MCF 10A (cell line): ENCODE data around the gene LVRN. TPM values are rescaled to one million over a fixed set of nuclear protein-coding genes. Genes with fewer than 3 reads are reported as not detected.
"Not testable (repeated sequence)": the region's sequence is repeated elsewhere in the genome, so short reads cannot be mapped to it uniquely, and the experiment has no call there.

Source experiments
- Bru-seq: library from RNA; stranded (reverse); fragments of 400-500 nt; gene quantifications from one replicate; lab custom pipeline; 2021; lab: Mats Ljungman, UMichigan
- BruChase-seq, 2 experiments: library from RNA; stranded (reverse); fragments of 400-500 nt; gene quantifications; one replicate each; lab custom pipeline; 2021; lab: Mats Ljungman, UMichigan
- BruUV-seq: library from RNA; stranded (reverse); fragments of 400-500 nt; replicated peaks from 2 replicates; lab custom pipeline; 2021; lab: Mats Ljungman, UMichigan
- CTCF ChIA-PET: fragments of 300-600 bp; sonication (Branson Sonifier 250); formaldehyde crosslinking; extraction: SDS; loops from one replicate; lab custom pipeline; 2021; ENCODE audit warnings: antibody characterized with exemption, inconsistent platforms; lab: Yijun Ruan, JAX
- POLR2A ChIA-PET: fragments of 300-600, 350-650 bp; sonication (Branson Sonifier 250); formaldehyde crosslinking; extraction: SDS; loops from one replicate; lab custom pipeline; 2020; ENCODE audit warnings: antibody characterized with exemption, inconsistent platforms; lab: Yijun Ruan, JAX
- DNase-seq: peaks from one replicate; pipeline ENCODE4 v3.0.0-alpha.2; 2018; ENCODE audit not compliant: unreplicated experiment
- H3K27ac Mint-ChIP-seq: one replicate; pipeline ENCODE4 v1.8.0; 2022; ENCODE audit warnings: mild to moderate bottlenecking, low read depth, mixed read lengths; ENCODE audit not compliant: unreplicated experiment
- H3K27me3 Mint-ChIP-seq: one replicate; pipeline ENCODE4 v1.8.0; 2022; ENCODE audit warnings: mixed read lengths; ENCODE audit not compliant: insufficient read depth, unreplicated experiment
- H3K36me3 Mint-ChIP-seq: one replicate; pipeline ENCODE4 v1.8.0; 2022; ENCODE audit warnings: mild to moderate bottlenecking, moderate library complexity, mixed read lengths; ENCODE audit not compliant: insufficient read depth, unreplicated experiment
- H3K4me1 Mint-ChIP-seq: one replicate; pipeline ENCODE4 v1.8.0; 2022; ENCODE audit warnings: mixed read lengths; ENCODE audit not compliant: insufficient read depth, unreplicated experiment
- H3K4me3 Mint-ChIP-seq: one replicate; pipeline ENCODE4 v1.8.0; 2022; ENCODE audit warnings: mild to moderate bottlenecking, moderate library complexity, mixed read lengths; ENCODE audit not compliant: unreplicated experiment
- H3K9me3 Mint-ChIP-seq: one replicate; pipeline ENCODE4 v1.8.0; 2022; ENCODE audit warnings: mixed read lengths; ENCODE audit not compliant: unreplicated experiment
- intact Hi-C: fragments of 100-400 bp; cut with micrococcal nuclease; formaldehyde crosslinking; loops from 2 replicates; pipeline ENCODE4 v1.14.1; 2022
- long read RNA-seq: library from polyadenylated mRNA; stranded (forward); transcript quantifications from one replicate; pipeline ENCODE4 v2.0.0, GENCODE V29; 2022
- total RNA-seq: library from RNA; stranded (reverse); gene quantifications from 2 replicates; pipeline ENCODE4 v1.2.3, GENCODE V29; 2022
- TF ChIP-seq, protein P1 (sequence below): fragments of 200-600 bp; IDR thresholded peaks from one replicate; pipeline ENCODE4 v1.8.0; 2022; ENCODE audit warnings: antibody characterized with exemption, mild to moderate bottlenecking; ENCODE audit not compliant: unreplicated experiment

LVRN gene
- total RNA-seq (0.71 and 0.77 TPM in 2 replicates), Bru-seq, nascent RNA (percentile 27 among the genes with signal in this experiment), BruChase-seq, experiment 1, labeled RNA remaining after a 6-hour chase (percentile 47 among the genes with signal in this experiment), BruChase-seq, experiment 2, labeled RNA remaining after a 2-hour chase (percentile 59 among the genes with signal in this experiment)
- long read RNA-seq: 0 reads

- Mint-ChIP-seq H3K27ac (no peak within 1 kb of the TSS), H3K27me3 (no peaks in the 10 kb centered on the region), H3K4me3 (no peak within 1 kb of the TSS), H3K4me1 (no peaks in the 10 kb centered on the region), H3K36me3 (no peaks in the 10 kb centered on the region), H3K9me3 (no peaks in the 10 kb centered on the region)
- intact Hi-C loops: no loop called here
- no TSS peak for BruUV-seq
- DNase-seq: no peak
- TF ChIP-seq, protein P1, sequence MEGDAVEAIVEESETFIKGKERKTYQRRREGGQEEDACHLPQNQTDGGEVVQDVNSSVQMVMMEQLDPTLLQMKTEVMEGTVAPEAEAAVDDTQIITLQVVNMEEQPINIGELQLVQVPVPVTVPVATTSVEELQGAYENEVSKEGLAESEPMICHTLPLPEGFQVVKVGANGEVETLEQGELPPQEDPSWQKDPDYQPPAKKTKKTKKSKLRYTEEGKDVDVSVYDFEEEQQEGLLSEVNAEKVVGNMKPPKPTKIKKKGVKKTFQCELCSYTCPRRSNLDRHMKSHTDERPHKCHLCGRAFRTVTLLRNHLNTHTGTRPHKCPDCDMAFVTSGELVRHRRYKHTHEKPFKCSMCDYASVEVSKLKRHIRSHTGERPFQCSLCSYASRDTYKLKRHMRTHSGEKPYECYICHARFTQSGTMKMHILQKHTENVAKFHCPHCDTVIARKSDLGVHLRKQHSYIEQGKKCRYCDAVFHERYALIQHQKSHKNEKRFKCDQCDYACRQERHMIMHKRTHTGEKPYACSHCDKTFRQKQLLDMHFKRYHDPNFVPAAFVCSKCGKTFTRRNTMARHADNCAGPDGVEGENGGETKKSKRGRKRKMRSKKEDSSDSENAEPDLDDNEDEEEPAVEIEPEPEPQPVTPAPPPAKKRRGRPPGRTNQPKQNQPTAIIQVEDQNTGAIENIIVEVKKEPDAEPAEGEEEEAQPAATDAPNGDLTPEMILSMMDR: no peak
- POLR2A ChIA-PET: no interaction called here
- CTCF ChIA-PET: no interaction called here
Measured at GRCh38 chr5:115962239-115962564, at the start of gene LVRN. Gene LVRN, plus strand, starts transcription at chr5:115962475. Its CDS starts 143 bp downstream, at chr5:115962618.

GRCh38 chr5:115913623-115914400, 48.5 kb upstream of the LVRN start:
- H3K9me3 Mint-ChIP-seq, H3K4me3 Mint-ChIP-seq, H3K27ac Mint-ChIP-seq, H3K4me1 Mint-ChIP-seq, H3K27me3 Mint-ChIP-seq, CTCF ChIA-PET, DNase-seq, intact Hi-C loops: not testable (repeated sequence)
- H3K36me3 Mint-ChIP-seq: peaks cover 21% of the 10 kb centered on the region
- BruUV-seq: TSS peak; percentile 79
- POLR2A ChIA-PET: interaction anchor here (0.6 kb wide), 1 partner anchor 55 kb away, joined by 3 read pairs; no protein-coding TSS in a partner anchor

DNA sequence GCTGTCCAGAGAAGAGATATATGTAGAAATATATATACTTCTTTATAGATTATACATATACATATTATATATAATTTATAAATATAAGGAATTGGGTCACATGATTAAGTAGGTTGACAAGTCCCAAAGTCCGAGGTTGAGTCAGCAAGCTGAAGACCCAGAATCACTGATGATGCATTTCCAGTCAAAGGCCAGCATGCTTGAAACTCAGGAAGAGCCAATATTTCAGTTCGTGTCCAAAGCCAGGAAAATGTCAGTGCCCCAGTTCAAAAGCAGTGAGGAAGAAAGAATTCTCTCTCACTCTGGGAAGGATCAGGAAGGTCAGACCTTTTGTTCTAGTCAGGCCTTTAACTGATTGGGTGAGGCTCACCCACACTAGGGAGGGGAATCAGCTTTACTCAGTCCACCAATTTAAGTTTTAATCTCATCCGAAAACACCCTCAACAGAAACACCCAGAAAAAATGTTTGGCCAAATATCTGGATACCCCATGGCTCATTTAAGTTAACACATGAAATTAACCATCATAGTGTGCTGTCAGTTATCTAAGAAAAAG, 42.0 kb upstream of the LVRN start:
- Mint-ChIP-seq H3K27me3 (no peaks in the 10 kb centered on the region), H3K27ac (no peak overlapping the region), H3K9me3 (no peaks in the 10 kb centered on the region), H3K4me3 (no peak overlapping the region), H3K4me1 (no peaks in the 10 kb centered on the region), H3K36me3 (peaks cover 9% of the 10 kb centered on the region)
- no peak for DNase-seq
- intact Hi-C loops: no loop called here
- ChIA-PET POLR2A (interaction anchor here (0.7 kb wide), 1 partner anchor 207 kb away, joined by 3 read pairs; no protein-coding TSS in a partner anchor), CTCF (interaction anchor here (0.6 kb wide), 1 partner anchor 1504 kb away, joined by 3 read pairs; no protein-coding TSS in a partner anchor)
- BruUV-seq: no TSS peak
- TF ChIP-seq, protein P1: no peak

DNA sequence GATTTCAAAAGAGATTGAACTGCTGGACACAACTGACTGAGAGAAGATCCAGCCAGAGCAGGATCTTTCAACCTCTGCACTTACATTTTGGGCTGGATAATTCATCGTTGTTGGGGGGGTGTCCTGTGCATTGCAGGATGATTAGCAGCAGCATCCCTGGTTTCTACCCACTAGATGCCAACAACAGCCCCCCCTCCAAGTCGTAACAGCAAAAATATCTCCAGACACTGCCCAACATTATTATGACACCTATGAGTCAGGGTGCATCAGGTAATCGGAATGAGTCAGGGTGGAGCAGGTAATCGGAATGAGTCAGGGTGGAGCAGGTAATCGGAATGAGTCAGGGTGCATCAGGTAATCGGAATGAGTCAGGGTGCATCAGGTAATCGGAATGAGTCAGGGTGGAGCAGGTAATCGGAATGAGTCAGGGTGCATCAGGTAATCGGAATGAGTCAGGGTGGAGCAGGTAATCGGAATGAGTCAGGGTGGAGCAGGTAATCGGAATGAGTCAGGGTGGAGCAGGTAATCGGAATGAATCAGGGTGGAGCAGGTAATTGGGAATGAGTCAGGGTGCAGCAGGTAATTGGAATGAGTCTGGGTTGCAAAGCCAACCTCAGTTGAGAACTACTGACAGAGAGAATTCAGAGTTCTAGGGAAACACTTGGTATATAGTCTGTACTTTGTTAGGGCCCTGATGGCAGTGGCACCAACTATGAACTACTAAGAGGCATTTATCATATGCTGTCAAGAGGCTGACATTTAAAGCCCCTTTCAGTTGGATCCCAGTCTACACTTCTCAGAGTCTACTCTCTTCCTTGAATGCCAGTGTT, 33.5 kb upstream of the LVRN start:
- H3K36me3 Mint-ChIP-seq, CTCF ChIA-PET, H3K27me3 Mint-ChIP-seq, H3K9me3 Mint-ChIP-seq, H3K4me3 Mint-ChIP-seq, POLR2A ChIA-PET, intact Hi-C loops, H3K4me1 Mint-ChIP-seq: not testable (repeated sequence)
- peak overlapping the region; percentile 30 for H3K27ac Mint-ChIP-seq
- TSS peak; percentile 30 for BruUV-seq
- peak; percentile 36 for DNase-seq

DNA sequence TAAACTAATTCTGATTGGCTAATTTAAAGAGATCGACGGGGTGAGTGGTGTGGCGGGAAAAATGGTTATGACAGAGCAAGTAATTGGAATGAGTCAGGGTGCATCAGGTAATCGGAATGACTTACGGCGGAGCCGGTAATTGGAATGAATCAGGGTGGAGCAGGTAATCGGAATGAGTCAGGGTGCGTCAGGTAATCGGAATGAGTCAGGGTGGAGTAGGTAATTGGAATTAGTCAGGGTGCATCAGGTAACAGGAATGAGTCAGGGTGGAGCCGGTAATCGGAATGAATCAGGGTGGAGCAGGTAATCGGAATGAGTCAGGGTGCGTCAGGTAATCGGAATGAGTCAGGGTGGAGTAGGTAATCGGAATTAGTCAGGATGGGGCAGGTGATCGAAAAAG, 32.1 kb upstream of the LVRN start:
- POLR2A ChIA-PET, H3K27me3 Mint-ChIP-seq, intact Hi-C loops, H3K4me1 Mint-ChIP-seq, CTCF ChIA-PET, BruUV-seq, H3K4me3 Mint-ChIP-seq, H3K27ac Mint-ChIP-seq, H3K36me3 Mint-ChIP-seq, H3K9me3 Mint-ChIP-seq: not testable (repeated sequence)
- DNase-seq: peak; percentile 33
